ENCODE results near the gene POU2F3.

Gene POU2F3

GRCh38 chr11:120211522-120212258, 28.2 kb upstream of the POU2F3 start:
- DNase-seq, result no peak

- no peak for DNase-seq
Observed at GRCh38 chr11:120212259-120212878, 27.6 kb upstream of the POU2F3 start.

- no peak for DNase-seq
Observed at GRCh38 chr11:120212926-120213325, 27.0 kb upstream of the POU2F3 start.

- no peak for DNase-seq
Observed at GRCh38 chr11:120214581-120214980, 25.4 kb upstream of the POU2F3 start.

GRCh38 chr11:120215634-120216033, 24.3 kb upstream of the POU2F3 start:
- no peak for DNase-seq

GRCh38 chr11:120216426-120217102, 23.4 kb upstream of the POU2F3 start:
- DNase-seq, result no peak

- no peak for DNase-seq
Observed at GRCh38 chr11:120217526-120217925, 22.4 kb upstream of the POU2F3 start.

- no peak for DNase-seq
Observed at GRCh38 chr11:120217941-120218694, 21.8 kb upstream of the POU2F3 start.

GRCh38 chr11:120218695-120219033, 21.3 kb upstream of the POU2F3 start:
- DNase-seq, result no peak

- DNase-seq, result no peak
Observed at GRCh38 chr11:120219232-120219937, 20.6 kb upstream of the POU2F3 start.

GRCh38 chr11:120219938-120220746, 19.8 kb upstream of the POU2F3 start:
- no peak for DNase-seq

GRCh38 chr11:120220747-120221037, 19.2 kb upstream of the POU2F3 start:
- DNase-seq, result no peak

GRCh38 chr11:120221115-120221752, 18.7 kb upstream of the POU2F3 start:
- DNase-seq, result no peak

GRCh38 chr11:120222916-120223315, 17.0 kb upstream of the POU2F3 start:
- DNase-seq, result no peak

GRCh38 chr11:120223793-120224192, 16.1 kb upstream of the POU2F3 start:
- no peak for DNase-seq

- no peak for DNase-seq
Observed at GRCh38 chr11:120224361-120224760, 15.6 kb upstream of the POU2F3 start.

- no peak for DNase-seq
Observed at GRCh38 chr11:120224972-120225909, 14.7 kb upstream of the POU2F3 start.

- no peak for DNase-seq
Observed at GRCh38 chr11:120226242-120226641, 13.7 kb upstream of the POU2F3 start.

- no peak for DNase-seq
Observed at GRCh38 chr11:120226714-120227113, 13.2 kb upstream of the POU2F3 start.

- no peak for DNase-seq
Observed at GRCh38 chr11:120227228-120227852, 12.6 kb upstream of the POU2F3 start.
